ENCODE results near the gene SPART. TPM values are rescaled to one million over a fixed set of nuclear protein-coding genes. Genes with fewer than 3 reads are reported as not detected.

The SPART gene
- total and polyA plus RNA-seq, 9 of the 15 experiments (the other 6 are each of a cell fraction or from before 2014, with no cell fraction given): 18.7 to 79.0 (median 41.0) TPM

DNA sequence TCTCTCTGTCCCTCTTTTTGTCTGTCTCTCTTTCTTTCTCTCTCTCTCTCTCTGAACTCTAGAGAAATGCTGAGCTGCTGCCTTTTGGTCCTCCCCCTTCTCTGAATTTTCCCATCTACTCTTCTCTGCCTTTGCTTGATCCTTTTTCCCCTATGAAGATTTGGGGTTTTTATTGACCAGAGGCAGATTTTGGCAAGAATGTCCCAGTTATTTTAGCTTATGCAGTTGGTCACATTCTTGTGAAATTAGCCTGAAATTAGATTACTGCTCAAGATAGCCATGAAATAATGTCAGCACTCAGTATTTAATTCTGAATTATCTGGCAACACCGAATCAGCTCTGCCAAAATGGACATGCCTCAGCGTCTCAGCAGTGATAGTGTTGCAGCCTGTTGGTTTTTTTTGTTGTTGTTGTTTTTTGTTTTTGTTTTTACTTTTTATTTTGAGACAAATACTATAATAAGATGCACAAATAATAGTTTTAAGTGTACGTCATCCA, 17.2 kb upstream of the SPART start:
- no peak for TF ChIP-seq ZZZ3 (IDR thresholded peaks at IDR 0.05)
- TF ChIP-seq ZKSCAN3 (CRISPR knock-in tag; IDR thresholded peaks at IDR 0.05): no peak
- no peak for TF ChIP-seq XRCC4 (IDR thresholded peaks at IDR 0.05; ENCODE audit: extremely low read depth, insufficient read depth, insufficient read length)
- no peak for TF ChIP-seq XRCC5 (IDR thresholded peaks at IDR 0.05; ENCODE audit: low read depth, low read length)
- TF ChIP-seq ZSCAN29 (IDR thresholded peaks at IDR 0.05): no peak
- TF ChIP-seq SRSF9 (IDR thresholded peaks at IDR 0.05; ENCODE audit: borderline replicate concordance, low read depth, low read length): no peak
- no peak for TF ChIP-seq POLR2AphosphoS2 (IDR thresholded peaks at IDR 0.05; ENCODE audit: low read length)
- no peak for TF ChIP-seq ZNF140 (CRISPR knock-in tag; IDR thresholded peaks at IDR 0.05)
- TF ChIP-seq ZNF23 (CRISPR knock-in tag; IDR thresholded peaks at IDR 0.05): no peak
- no peak for TF ChIP-seq ZNF583 (CRISPR knock-in tag; IDR thresholded peaks at IDR 0.05)
- TF ChIP-seq SIX5 (IDR thresholded peaks at IDR 0.05; ENCODE audit: borderline replicate concordance in 1 of 2, insufficient read depth in 1 of 2, low read depth in 1 of 2, low read length in 2 of 2): no peak
- H3K4me3 ChIP-seq: no peak overlapping the region
- no peaks in the 10 kb centered on the region for H3K79me2 ChIP-seq (ENCODE audit: control insufficient read depth, insufficient read depth, low read length)
- in situ Hi-C loops (cut with MboI) (no loop called here), intact Hi-C loops (cut with micrococcal nuclease) (no loop called here)
- ChIA-PET CTCF (ENCODE audit: low intra/inter-chr PET ratio) (no interaction called here), POLR2A (interaction anchor here (0.7 kb wide), 2 partner anchors 37 to 45 kb away, joined by 3 to 4 read pairs; no protein-coding TSS in a partner anchor)
- 7% methylated on average over 3 of the region's 3 CpGs for WGBS (ENCODE audit: insufficient coverage, low coverage, missing lambda C conversion rate)
- ATAC-seq: no peak
- H3K9me1 ChIP-seq (ENCODE audit: control insufficient read depth, insufficient read depth, low read length): no peaks in the 10 kb centered on the region
- H3K27me3 ChIP-seq (ENCODE audit: control insufficient read depth in 2 of 2, insufficient read depth in 2 of 2, low read length in 2 of 2): no peaks in the 10 kb centered on the region
- H3K36me3 ChIP-seq (ENCODE audit: control insufficient read depth, insufficient read depth, low read length): no peaks in the 10 kb centered on the region
- H3K4me2 ChIP-seq (ENCODE audit: insufficient read depth, low read length): no peak overlapping the region
- no peak for FAIRE-seq
- no peak overlapping the region for H3K27ac ChIP-seq (ENCODE audit: extremely low read depth, low read depth, low read length)
- no peaks in the 10 kb centered on the region for H4K20me1 ChIP-seq (replicated peaks; ENCODE audit: control insufficient read depth, insufficient read depth, low read length)
- no peak overlapping the region for H3K9ac ChIP-seq (ENCODE audit: insufficient read depth in 1 of 2, low read depth in 2 of 2, low read length in 2 of 2)
- H3K4me1 ChIP-seq (replicated peaks in 1 of 2; ENCODE audit: control insufficient read depth in 2 of 2, insufficient read depth in 2 of 2, low read length in 2 of 2): no peaks in the 10 kb centered on the region
- DNase-seq (ENCODE audit: extremely low read depth in 1 of 4, low spot score in 3 of 4): no peak
- H3K9me3 ChIP-seq (replicated peaks; ENCODE audit: control insufficient read depth, insufficient read depth, low read depth, low read length): no peaks in the 10 kb centered on the region
- BruUV-seq (replicated peaks): no TSS peak
- no peak overlapping the region for H2AFZ ChIP-seq (ENCODE audit: low read depth, low read length)

All from K562 (cell line).